H1 (cell line): ENCODE measurements around the gene SMYD5. TPM values are rescaled to one million over a fixed set of nuclear protein-coding genes. Genes with fewer than 3 reads are reported as not detected.
"Not testable (repeated sequence)": the region's sequence is repeated elsewhere in the genome, so short reads cannot be mapped to it uniquely, and the experiment has no call there.

Experiments
- CTCF ChIA-PET: fragments of 300-600 bp; sonication (Branson Sonifier 250); formaldehyde crosslinking; loops from one replicate; lab custom pipeline; 2021; ENCODE audit not compliant: partially characterized antibody; lab: Charles Lee
- POLR2A ChIA-PET: fragments of 300-600 bp; sonication (Branson Sonifier 250); formaldehyde crosslinking; loops from one replicate; lab custom pipeline; 2021; ENCODE audit warnings: inconsistent platforms; ENCODE audit not compliant: partially characterized antibody; lab: Charles Lee
- DNase-seq, 2 experiments: peaks; one replicate each; pipeline versions ENCODE4 v3.0.0 to v3.0.0-alpha.2; 2010 to 2022; ENCODE audit warnings: low spot score in 2 of 2, low read depth in 1 of 2, mixed read lengths in 1 of 2
- FAIRE-seq: peaks from 2 replicates; lab custom pipeline; 2011; peaks lifted over from hg19 to GRCh38; lab: Jason Lieb, UNC
- H2AFZ ChIP-seq: 2 replicates; pipeline ENCODE4 v1.8.1; 2012; ENCODE audit warnings: low read length, inconsistent platforms
- H2AK5ac ChIP-seq: 2 replicates; pipeline ENCODE4 v1.6.1; 2013; ENCODE audit warnings: low read depth, low read length
- H2BK120ac ChIP-seq: replicated peaks from 2 replicates; pipeline ENCODE3; 2013; ENCODE audit warnings: low read depth, low read length, inconsistent platforms
- H2BK12ac ChIP-seq: 2 replicates; pipeline ENCODE4 v1.6.1; 2013; ENCODE audit warnings: low read depth, low read length
- H2BK15ac ChIP-seq: 2 replicates; pipeline ENCODE4 v1.6.1; 2013; ENCODE audit warnings: low read length
- H2BK20ac ChIP-seq: 2 replicates; pipeline ENCODE4 v1.6.1; 2013; ENCODE audit warnings: low read length
- H2BK5ac ChIP-seq: 2 replicates; pipeline ENCODE4 v1.6.1; 2013; ENCODE audit warnings: low read depth, low read length
- H3K14ac ChIP-seq: 2 replicates; pipeline ENCODE4 v1.6.1; 2013; ENCODE audit warnings: inconsistent platforms; ENCODE audit not compliant: insufficient read length
- H3K18ac ChIP-seq: 2 replicates; pipeline ENCODE4 v1.6.1; 2013; ENCODE audit warnings: low read length; ENCODE audit errors: extremely low read depth
- H3K23ac ChIP-seq: 2 replicates; pipeline ENCODE4 v1.6.1; 2013; ENCODE audit warnings: inconsistent platforms; ENCODE audit not compliant: insufficient read length
- H3K23me2 ChIP-seq: 2 replicates; pipeline ENCODE4 v1.6.1; 2013; ENCODE audit warnings: low read depth, low read length
- H3K27ac ChIP-seq: 2 replicates; pipeline ENCODE4 v1.6.1; 2011; ENCODE audit warnings: low read depth, low read length, inconsistent platforms
- H3K27me3 ChIP-seq, 4 experiments: replicated peaks in 1 of 4; 1 replicate in 1 of 4; 2 replicates in 3 of 4; pipeline versions ENCODE4 v1.6.1 to v1.8.1; 2011 to 2013; ENCODE audit warnings: low read length in 3 of 4, mild to moderate bottlenecking in 3 of 4, inconsistent platforms in 2 of 4, mixed read lengths in 2 of 4, moderate library complexity in 1 of 4; ENCODE audit not compliant: control insufficient read depth in 3 of 4, insufficient read depth in 3 of 4; ENCODE audit errors: extremely low read depth in 1 of 4
- H3K36me3 ChIP-seq, 4 experiments: 2 replicates each; pipeline versions ENCODE4 v1.6.1 to v1.8.1; 2011 to 2013; ENCODE audit warnings: mild to moderate bottlenecking in 4 of 4, low read length in 3 of 4, moderate library complexity in 2 of 4, control low read depth in 1 of 4, inconsistent platforms in 1 of 4; ENCODE audit not compliant: insufficient read depth in 4 of 4, control insufficient read depth in 2 of 4
- H3K4ac ChIP-seq: replicated peaks from 2 replicates; pipeline ENCODE3; 2013; ENCODE audit warnings: low read length, low read depth, mixed read lengths, inconsistent platforms; ENCODE audit not compliant: insufficient read length
- H3K4me1 ChIP-seq, 4 experiments: replicated peaks in 1 of 4; 1 replicate in 1 of 4; 2 replicates in 3 of 4; pipeline versions ENCODE4 v1.6.1 to v1.8.1; 2011 to 2013; ENCODE audit warnings: low read length in 3 of 4, inconsistent platforms in 2 of 4, mixed read lengths in 1 of 4; ENCODE audit not compliant: insufficient read depth in 4 of 4, control insufficient read depth in 3 of 4
- H3K4me2 ChIP-seq, 2 experiments: 2 replicates each; pipeline versions ENCODE4 v1.6.1 to v1.8.1; 2011 to 2013; ENCODE audit warnings: low read depth in 2 of 2, low read length in 2 of 2, control low read depth in 1 of 2, inconsistent platforms in 1 of 2, mild to moderate bottlenecking in 1 of 2; ENCODE audit not compliant: insufficient read depth in 1 of 2
- H3K4me3 ChIP-seq, 4 experiments: fragments of 200-600, 300-600 bp in 1 of 4; sonication (generic), shearing (Covaris generic), sonication (Bioruptor Twin) in 1 of 4; 2 replicates each; pipeline versions ENCODE4 v1.5.1 to v1.8.1; 2011 to 2016; ENCODE audit warnings: low read length in 4 of 4, low read depth in 3 of 4, control low read depth in 2 of 4, inconsistent platforms in 2 of 4, mild to moderate bottlenecking in 2 of 4, mixed read lengths in 1 of 4, moderate library complexity in 1 of 4; ENCODE audit not compliant: insufficient read depth in 2 of 4; ENCODE audit errors: extremely low read depth in 1 of 4
- H3K56ac ChIP-seq: replicated peaks from 2 replicates; pipeline ENCODE3; 2013; ENCODE audit warnings: low read depth, mild to moderate bottlenecking, mixed read lengths, low read length, inconsistent platforms; ENCODE audit not compliant: insufficient read length
- H3K79me1 ChIP-seq: 2 replicates; pipeline ENCODE4 v1.6.1; 2013; ENCODE audit warnings: low read depth, low read length, control low read depth
- H3K79me2 ChIP-seq, 2 experiments: 2 replicates each; pipeline versions ENCODE4 v1.6.1 to v1.8.1; 2012 to 2013; ENCODE audit warnings: low read length in 2 of 2, mild to moderate bottlenecking in 2 of 2, inconsistent platforms in 1 of 2; ENCODE audit not compliant: insufficient read depth in 2 of 2, control insufficient read depth in 1 of 2
- H3K9ac ChIP-seq, 4 experiments: replicated peaks in 1 of 4; 1 replicate in 1 of 4; 2 replicates in 3 of 4; pipeline versions ENCODE4 v1.6.1 to v1.8.1; 2011 to 2013; ENCODE audit warnings: low read depth in 3 of 4, low read length in 3 of 4, control low read depth in 2 of 4, mild to moderate bottlenecking in 2 of 4, moderate library complexity in 2 of 4, inconsistent platforms in 1 of 4; ENCODE audit errors: extremely low read depth in 1 of 4
- H3K9me3 ChIP-seq, 2 experiments: 2 replicates each; pipeline versions ENCODE4 v1.6.1 to v1.8.1; 2012 to 2013; ENCODE audit warnings: mild to moderate bottlenecking in 2 of 2, moderate library complexity in 2 of 2, control low read depth in 1 of 2, inconsistent platforms in 1 of 2, low read depth in 1 of 2, low read length in 1 of 2, mixed read lengths in 1 of 2; ENCODE audit not compliant: insufficient read depth in 2 of 2
- H4K20me1 ChIP-seq, 2 experiments: replicated peaks in 1 of 2; 2 replicates each; pipeline versions ENCODE3 to v1.8.1; 2011 to 2013; ENCODE audit warnings: inconsistent platforms in 2 of 2, low read length in 2 of 2, mild to moderate bottlenecking in 1 of 2; ENCODE audit not compliant: insufficient read depth in 2 of 2, control insufficient read depth in 1 of 2
- H4K5ac ChIP-seq: 2 replicates; pipeline ENCODE4 v1.6.1; 2013; ENCODE audit warnings: low read length, low read depth, mixed read lengths, inconsistent platforms; ENCODE audit not compliant: insufficient read length
- H4K8ac ChIP-seq: 2 replicates; pipeline ENCODE4 v1.8.0; 2013; ENCODE audit warnings: mild to moderate bottlenecking, moderate library complexity, low read length, inconsistent platforms; ENCODE audit not compliant: insufficient read depth; ENCODE audit errors: extremely low read depth
- H4K91ac ChIP-seq: replicated peaks from 2 replicates; pipeline ENCODE3; 2013; ENCODE audit warnings: low read length, mixed read lengths, inconsistent platforms; ENCODE audit not compliant: insufficient read length
- WGBS, 2 experiments: shearing (Covaris generic) in 1 of 2; methylation state at CpG; one replicate each; pipeline versions ENCODE4 v1.1.6 to v1.1.7; 2013 to 2015; ENCODE audit warnings: low lambda C conversion rate in 2 of 2, mixed read lengths in 2 of 2, inconsistent platforms in 1 of 2, low coverage in 1 of 2, missing lambda C conversion rate in 1 of 2; ENCODE audit not compliant: insufficient replicate concordance in 2 of 2, insufficient coverage in 1 of 2, insufficient read length in 1 of 2; ENCODE audit errors: extremely low coverage in 1 of 2, missing lambda C conversion rate in 1 of 2; 5-methylcytosine and 5-hydroxymethylcytosine counted together
- polyA plus RNA-seq, 7 experiments: library from polyadenylated mRNA; depleted of rRNA in 3 of 7; stranded (reverse) in 5 of 7; unstranded in 2 of 7; fragments of >200 nt in 5 of 7; fragments of 200-250 nt in 2 of 7; gene quantifications; 1 replicate in 5 of 7; 2 replicates in 1 of 7; 4 replicates in 1 of 7; pipeline versions ENCODE4 v1.2.1 to v1.2.3, GENCODE V29; 2011 to 2013; ENCODE audit warnings: missing spikeins in 2 of 7, mixed read lengths in 2 of 7
- total RNA-seq: library from RNA; stranded (reverse); fragmentation: NEBNext Ultra II Directional; extraction: Animal tissue kit (Norgen Biotek cat#: 25700); gene quantifications from 2 replicates; pipeline ENCODE4 v1.2.1, GENCODE V29; 2021

Gene SMYD5
- total and polyA plus RNA-seq, 2 of the 8 experiments (the other 6 are each of a cell fraction or from before 2014, with no cell fraction given): 35.2 to 56.7 TPM

DNA sequence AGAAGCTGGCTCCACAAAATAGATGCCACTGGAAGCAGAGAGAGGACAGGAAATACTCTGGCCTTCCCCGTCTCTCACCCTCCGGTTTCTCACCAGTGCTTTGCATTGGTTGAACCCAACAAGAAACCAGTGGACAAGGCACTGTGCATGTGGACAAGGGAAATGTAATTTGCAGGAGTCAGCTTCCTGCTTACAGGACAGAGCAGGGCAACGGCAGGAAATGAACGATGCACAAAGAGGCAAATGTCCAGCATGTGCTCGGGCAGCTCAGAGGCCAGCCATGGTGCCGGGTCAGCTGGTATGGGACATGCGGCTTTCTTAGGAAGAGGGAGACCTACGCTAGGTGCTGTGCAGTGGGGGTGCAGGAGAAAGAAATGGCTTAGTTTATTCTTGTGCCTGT lies 47.2 kb upstream of the SMYD5 start:
- H3K4me2 ChIP-seq, H3K56ac ChIP-seq, H3K23me2 ChIP-seq, H3K36me3 ChIP-seq, H2BK5ac ChIP-seq, H2AFZ ChIP-seq, H2BK12ac ChIP-seq, H3K14ac ChIP-seq, H3K79me2 ChIP-seq, H3K27me3 ChIP-seq, H3K23ac ChIP-seq, DNase-seq, POLR2A ChIA-PET, H4K91ac ChIP-seq, H3K9ac ChIP-seq, H3K4me3 ChIP-seq, H3K27ac ChIP-seq, CTCF ChIA-PET, H3K79me1 ChIP-seq, H3K4me1 ChIP-seq, H2BK15ac ChIP-seq, H3K18ac ChIP-seq, H2BK20ac ChIP-seq, H3K9me3 ChIP-seq, H4K5ac ChIP-seq, H4K20me1 ChIP-seq, H2AK5ac ChIP-seq, H4K8ac ChIP-seq, FAIRE-seq, H2BK120ac ChIP-seq, H3K4ac ChIP-seq: not testable (repeated sequence)
- WGBS, 2 experiments: 90% methylated on average over 4 of the region's 8 CpGs; no CpG with 5 or more reads in 1 of the 2 experiments

DNA sequence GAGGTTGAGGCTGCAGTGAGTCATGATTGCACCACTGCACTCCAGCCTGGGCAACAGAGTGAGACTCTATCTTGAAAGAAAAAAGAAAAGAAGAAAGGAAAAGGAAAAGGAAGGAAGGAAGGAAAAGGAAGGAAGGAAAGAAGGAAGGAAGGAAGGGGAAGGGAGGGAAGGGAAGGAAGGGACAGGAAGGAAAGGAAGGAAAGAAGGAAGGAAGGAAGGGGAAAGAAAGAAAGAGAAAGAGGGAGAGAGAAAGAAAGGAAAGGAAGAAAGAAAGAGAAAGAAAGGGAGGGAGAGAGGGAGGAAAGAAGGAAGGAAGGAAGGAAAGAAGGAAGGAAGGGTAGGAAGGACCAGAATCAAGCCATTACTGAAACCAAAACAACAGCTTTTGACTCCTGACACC lies 45.7 kb upstream of the SMYD5 start:
- H3K27me3 ChIP-seq, FAIRE-seq, H3K4me1 ChIP-seq, H3K79me2 ChIP-seq, H3K27ac ChIP-seq, H3K23me2 ChIP-seq, H3K56ac ChIP-seq, H3K4me2 ChIP-seq, H3K79me1 ChIP-seq, H3K14ac ChIP-seq, H4K91ac ChIP-seq, H3K36me3 ChIP-seq, H3K23ac ChIP-seq, H2AFZ ChIP-seq, H2BK120ac ChIP-seq, H2BK12ac ChIP-seq, H3K18ac ChIP-seq, H3K9me3 ChIP-seq, POLR2A ChIA-PET, H3K4me3 ChIP-seq, H4K20me1 ChIP-seq, DNase-seq, H4K8ac ChIP-seq, H2AK5ac ChIP-seq, H2BK5ac ChIP-seq, H4K5ac ChIP-seq, H3K4ac ChIP-seq, H2BK20ac ChIP-seq, H3K9ac ChIP-seq, H2BK15ac ChIP-seq: not testable (repeated sequence)
- CTCF ChIA-PET: interaction anchor here (0.7 to 1.5 kb wide), 3 partner anchors 58 to 180 kb away, joined by 3 to 6 read pairs (median 4); no protein-coding TSS in a partner anchor
